WTC11 (cell line): Measurements from ENCODE around the gene WDR7.

Experiments
- ATF3 ChIP-seq: sonication (generic); formaldehyde crosslinking; conservative IDR thresholded peaks from 2 replicates; pipeline ENCODE4 v1.8.1; 2022; ENCODE audit warnings: mild to moderate bottlenecking, missing genetic modification reagents
- CTCF ChIP-seq: fragments of 200-600 bp; IDR thresholded peaks from 2 replicates; pipeline ENCODE4 v1.8.0; 2022; ENCODE audit warnings: antibody characterized with exemption
- MYBL2 ChIP-seq: sonication (generic); formaldehyde crosslinking; IDR thresholded peaks from 2 replicates; pipeline ENCODE4 v1.8.1; 2023; ENCODE audit warnings: mild to moderate bottlenecking, moderate library complexity, missing genetic modification reagents
- NR2C2 ChIP-seq: sonication (generic); formaldehyde crosslinking; IDR thresholded peaks from 2 replicates; pipeline ENCODE4 v1.8.0; 2022; ENCODE audit warnings: mild to moderate bottlenecking, missing genetic modification reagents
- SP1 ChIP-seq: sonication (generic); formaldehyde crosslinking; conservative IDR thresholded peaks from 2 replicates; pipeline ENCODE4 v1.8.1; 2022; ENCODE audit warnings: missing genetic modification reagents
- USF2 ChIP-seq: sonication (generic); formaldehyde crosslinking; IDR thresholded peaks from 2 replicates; pipeline ENCODE4 v1.8.1; 2023; ENCODE audit warnings: mild to moderate bottlenecking, missing genetic modification reagents, moderate library complexity

GRCh38 chr18:56988022-56988421, 336.9 kb downstream of the WDR7 start:
- TF ChIP-seq SP1 (no peak), MYBL2 (CRISPR knock-in tag) (no peak), ATF3 (no peak), CTCF (no peak), NR2C2 (no peak), USF2 (CRISPR knock-in tag) (no peak)
